Glomerular visceral epithelial cell (primary cell): Measurements from ENCODE around the gene KASH5.
"Not testable (repeated sequence)": the region's sequence is repeated elsewhere in the genome, so short reads cannot be mapped to it uniquely, and the experiment has no call there.

Experiments used
- DNase-seq: peaks from one replicate; pipeline ENCODE4 v3.0.0-alpha.2; 2016; ENCODE audit errors: extremely low spot score

KASH5 gene

GRCh38 chr19:49436381-49437017 is 48.5 kb downstream of the KASH5 start:
- DNase-seq: peak; percentile 23

- no peak for DNase-seq
Observed at GRCh38 chr19:49437231-49437630, 49.2 kb downstream of the KASH5 start.

- DNase-seq: no peak
Observed at GRCh38 chr19:49438261-49438660, 50.2 kb downstream of the KASH5 start.

- no peak for DNase-seq
Observed at GRCh38 chr19:49439836-49440235, 51.8 kb downstream of the KASH5 start.

GRCh38 chr19:49440439-49441209 is 52.6 kb downstream of the KASH5 start:
- no peak for DNase-seq

- peak; percentile 12 for DNase-seq
Observed at GRCh38 chr19:49441210-49441959, 53.3 kb downstream of the KASH5 start, which contains the start of gene SLC17A7. Gene SLC17A7, minus strand, starts transcription at chr19:49441527. Its CDS starts 148 bp downstream, at chr19:49441379.

GRCh38 chr19:49441960-49442350 is 53.9 kb downstream of the KASH5 start:
- DNase-seq: no peak

GRCh38 chr19:49442354-49442753 is 54.3 kb downstream of the KASH5 start:
- DNase-seq: peak; percentile 13

- peak; percentile 88 for DNase-seq
Observed at GRCh38 chr19:49442771-49443365, 54.8 kb downstream of the KASH5 start.

- DNase-seq: peak; percentile 95
Observed at GRCh38 chr19:49443366-49444099, 55.5 kb downstream of the KASH5 start.

GRCh38 chr19:49444100-49444700 is 56.2 kb downstream of the KASH5 start:
- DNase-seq: not testable (repeated sequence)

- DNase-seq: no peak
Observed at GRCh38 chr19:49445997-49446396, 57.9 kb downstream of the KASH5 start.

- DNase-seq: peak; percentile 37
Observed at GRCh38 chr19:49447485-49448431, 59.7 kb downstream of the KASH5 start.

- no peak for DNase-seq
Observed at GRCh38 chr19:49448432-49448786, 60.4 kb downstream of the KASH5 start.

GRCh38 chr19:49450405-49450804 is 62.4 kb downstream of the KASH5 start:
- no peak for DNase-seq

GRCh38 chr19:49451430-49452181 is 63.6 kb downstream of the KASH5 start, which contains the start of gene PIH1D1:
Gene PIH1D1, minus strand, starts transcription at chr19:49451814. Its CDS starts 240 bp downstream, at chr19:49451574.
- peak; percentile 99 for DNase-seq

- DNase-seq: peak; percentile 98
Observed at GRCh38 chr19:49453013-49453756, 65.1 kb downstream of the KASH5 start, which contains the start of gene ALDH16A1. Gene ALDH16A1, plus strand, starts transcription at chr19:49453225. Its CDS starts 107 bp downstream, at chr19:49453332.

GRCh38 chr19:49453757-49454240 is 65.8 kb downstream of the KASH5 start:
- no peak for DNase-seq
